Neuronal stem cell (in vitro differentiated cells): ENCODE results near the gene MMP25.

Experiments
- DNase-seq: peaks from one replicate; pipeline ENCODE4 v3.0.0-alpha.2; 2013; ENCODE audit warnings: low spot score
- H2AFZ ChIP-seq: one replicate; pipeline ENCODE4 v1.6.1; 2013; ENCODE audit warnings: mild to moderate bottlenecking, low read length, inconsistent platforms
- H2AK5ac ChIP-seq: 2 replicates; pipeline ENCODE4 v1.6.1; 2013; ENCODE audit warnings: low read depth, mild to moderate bottlenecking, inconsistent platforms, low read length, moderate library complexity, mixed read lengths
- H2BK120ac ChIP-seq: 2 replicates; pipeline ENCODE4 v1.6.1; 2013; ENCODE audit warnings: low read depth, mild to moderate bottlenecking, inconsistent platforms, low read length, moderate library complexity, mixed read lengths
- H2BK12ac ChIP-seq: one replicate; pipeline ENCODE4 v1.6.1; 2013; ENCODE audit warnings: low read length, inconsistent platforms
- H2BK15ac ChIP-seq: 2 replicates; pipeline ENCODE4 v1.6.1; 2013; ENCODE audit warnings: mild to moderate bottlenecking, low read length, inconsistent platforms, mixed read lengths
- H2BK5ac ChIP-seq: one replicate; pipeline ENCODE4 v1.6.1; 2013; ENCODE audit warnings: inconsistent platforms, mild to moderate bottlenecking, low read length, moderate library complexity
- H3K14ac ChIP-seq: one replicate; pipeline ENCODE4 v1.6.1; 2013; ENCODE audit warnings: low read length, inconsistent platforms
- H3K18ac ChIP-seq: 2 replicates; pipeline ENCODE4 v1.6.1; 2013; ENCODE audit warnings: low read length, inconsistent platforms
- H3K23ac ChIP-seq: 2 replicates; pipeline ENCODE4 v1.6.1; 2013; ENCODE audit warnings: low read depth, mild to moderate bottlenecking, mixed read lengths, low read length, inconsistent platforms; ENCODE audit not compliant: poor library complexity
- H3K27ac ChIP-seq: replicated peaks from 3 replicates; pipeline ENCODE4 v1.5.1; 2013; ENCODE audit warnings: low read length, inconsistent platforms
- H3K27me3 ChIP-seq, 3 experiments: 2 replicates each; pipeline ENCODE4 v1.6.1; 2013; ENCODE audit warnings: low read length in 3 of 3, mild to moderate bottlenecking in 2 of 3, inconsistent platforms in 1 of 3, low read depth in 1 of 3, mixed read lengths in 1 of 3, moderate library complexity in 1 of 3; ENCODE audit not compliant: control insufficient read depth in 3 of 3, insufficient read depth in 3 of 3
- H3K36me3 ChIP-seq, 2 donors: replicated peaks in 1 of 2; 2 replicates each; pipeline ENCODE4 v1.6.1; 2013; ENCODE audit warnings: low read length in 2 of 2; ENCODE audit not compliant: control insufficient read depth in 2 of 2, insufficient read depth in 2 of 2
- H3K4ac ChIP-seq: 2 replicates; pipeline ENCODE4 v1.6.1; 2013; ENCODE audit warnings: inconsistent platforms, mild to moderate bottlenecking, low read length, moderate library complexity
- H3K4me1 ChIP-seq, 2 donors: 1 replicate in 1 of 2; 2 replicates in 1 of 2; pipeline ENCODE4 v1.6.1; 2013; ENCODE audit warnings: low read length in 2 of 2, low read depth in 1 of 2; ENCODE audit not compliant: control insufficient read depth in 2 of 2, insufficient read depth in 1 of 2
- H3K4me2 ChIP-seq: one replicate; pipeline ENCODE4 v1.6.1; 2013; ENCODE audit warnings: mild to moderate bottlenecking, low read length, inconsistent platforms; ENCODE audit not compliant: insufficient read depth, poor library complexity, severe bottlenecking
- H3K4me3 ChIP-seq, 2 donors: 2 replicates each; pipeline ENCODE4 v1.5.1; 2013; ENCODE audit warnings: low read length in 2 of 2, mild to moderate bottlenecking in 2 of 2, inconsistent platforms in 1 of 2, moderate library complexity in 1 of 2
- H3K79me1 ChIP-seq: one replicate; pipeline ENCODE4 v1.6.1; 2013; ENCODE audit warnings: low read depth, mild to moderate bottlenecking, inconsistent platforms, low read length, moderate library complexity
- H3K9ac ChIP-seq: one replicate; pipeline ENCODE4 v1.6.1; 2013; ENCODE audit warnings: mild to moderate bottlenecking, low read depth, low read length, inconsistent platforms; ENCODE audit not compliant: poor library complexity
- H3K9me3 ChIP-seq, 2 donors: replicated peaks in 1 of 2; 2 replicates each; pipeline versions ENCODE3 to v1.6.1; 2013; ENCODE audit warnings: low read length in 2 of 2, mild to moderate bottlenecking in 2 of 2, inconsistent platforms in 1 of 2, low read depth in 1 of 2, mixed read lengths in 1 of 2, moderate library complexity in 1 of 2; ENCODE audit not compliant: control insufficient read depth in 2 of 2, insufficient read depth in 1 of 2
- H4K8ac ChIP-seq: one replicate; pipeline ENCODE4 v1.6.1; 2013; ENCODE audit warnings: low read depth, mild to moderate bottlenecking, inconsistent platforms, low read length, moderate library complexity
- H4K91ac ChIP-seq: one replicate; pipeline ENCODE4 v1.6.1; 2013; ENCODE audit warnings: low read length, low read depth, mild to moderate bottlenecking, inconsistent platforms; ENCODE audit not compliant: poor library complexity
- WGBS, 2 donors: extraction: QIAGEN DNeasy Blood & Tissue Kit; methylation state at CpG; one replicate each; pipeline ENCODE4 v1.1.7; 2013; ENCODE audit warnings: missing lambda C conversion rate in 2 of 2, mixed read lengths in 1 of 2; ENCODE audit not compliant: insufficient read length in 2 of 2, insufficient replicate concordance in 1 of 2; ENCODE audit errors: extremely low coverage in 2 of 2; 5-methylcytosine and 5-hydroxymethylcytosine counted together

Gene MMP25

DNA sequence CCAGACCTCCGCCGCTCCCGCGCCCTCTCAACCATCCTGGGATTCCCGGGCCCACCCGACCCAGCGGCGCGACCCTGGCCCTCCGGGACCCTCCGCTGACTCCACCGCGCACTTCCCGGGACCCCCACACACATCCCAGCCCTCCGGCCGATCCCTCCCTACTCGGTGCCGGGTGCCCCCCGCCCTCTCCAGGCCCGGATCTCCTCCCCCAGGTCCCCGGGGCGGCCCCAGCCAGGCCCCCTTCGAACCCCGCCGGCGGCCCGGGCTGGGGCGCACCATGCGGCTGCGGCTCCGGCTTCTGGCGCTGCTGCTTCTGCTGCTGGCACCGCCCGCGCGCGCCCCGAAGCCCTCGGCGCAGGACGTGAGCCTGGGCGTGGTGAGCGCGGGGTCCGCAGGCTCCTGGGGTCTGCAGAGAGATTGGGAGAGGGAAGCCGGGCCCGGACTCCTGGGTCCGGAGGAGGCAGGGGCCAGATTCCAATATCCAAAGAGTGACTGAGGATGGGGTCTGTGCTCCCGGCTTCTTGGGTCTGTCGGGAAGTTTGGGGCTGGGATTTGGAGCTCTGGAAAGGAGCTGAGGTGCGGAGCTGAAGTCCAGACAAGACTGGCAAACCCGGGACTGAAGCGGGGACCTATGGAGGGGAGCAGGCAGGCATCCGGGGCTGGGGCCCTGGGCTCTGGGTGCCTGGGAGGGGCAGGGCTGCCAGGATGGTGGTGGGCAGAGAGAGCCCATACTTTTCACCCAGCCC, 453 bp downstream of the MMP25 start:
- Histone ChIP-seq H3K9ac (no peak overlapping the region), H3K23ac (peak overlapping the region; percentile 85), H3K18ac (peak overlapping the region; percentile 83), H4K8ac (no peak overlapping the region), H3K4me3 (peak overlapping the region; percentile 49 to 64), H3K27ac (no peak overlapping the region), H3K4me1 (peaks cover 0 to 1% of the 10 kb centered on the region in 2 donors), H2BK12ac (no peak overlapping the region), H2AK5ac (peak overlapping the region; percentile 92), H2BK5ac (peak overlapping the region; percentile 29), H3K14ac (no peak overlapping the region), H2AFZ (peak overlapping the region; percentile 99), H3K9me3 (peaks cover 0 to 2% of the 10 kb centered on the region in 2 donors), H3K79me1 (peaks cover 1% of the 10 kb centered on the region), H2BK120ac (no peak overlapping the region), H3K4ac (no peak overlapping the region), H3K36me3 (no peaks in the 10 kb centered on the region), H3K27me3 (peaks cover 14 to 67% (median 28%) of the 10 kb centered on the region in 3 experiments), H4K91ac (no peak overlapping the region), H2BK15ac (peak overlapping the region; percentile 37), H3K4me2 (peak overlapping the region; percentile 89)
- no peak for DNase-seq
- WGBS, 2 donors, result no CpG with 5 or more reads among the region's 54 CpGs

DNA sequence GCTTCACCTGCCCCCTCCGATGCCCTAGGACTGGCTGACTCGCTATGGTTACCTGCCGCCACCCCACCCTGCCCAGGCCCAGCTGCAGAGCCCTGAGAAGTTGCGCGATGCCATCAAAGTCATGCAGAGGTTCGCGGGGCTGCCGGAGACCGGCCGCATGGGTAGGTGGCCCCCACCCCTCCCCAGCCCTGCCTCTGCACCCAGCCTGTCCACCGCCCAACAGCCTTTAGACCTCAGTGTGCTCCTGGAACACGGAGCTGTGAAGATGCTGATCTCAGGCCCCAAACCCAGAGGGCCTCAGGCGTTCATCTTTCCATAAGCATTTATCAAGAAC, 993 bp downstream of the MMP25 start:
- H3K36me3 ChIP-seq, result no peaks in the 10 kb centered on the region

DNA sequence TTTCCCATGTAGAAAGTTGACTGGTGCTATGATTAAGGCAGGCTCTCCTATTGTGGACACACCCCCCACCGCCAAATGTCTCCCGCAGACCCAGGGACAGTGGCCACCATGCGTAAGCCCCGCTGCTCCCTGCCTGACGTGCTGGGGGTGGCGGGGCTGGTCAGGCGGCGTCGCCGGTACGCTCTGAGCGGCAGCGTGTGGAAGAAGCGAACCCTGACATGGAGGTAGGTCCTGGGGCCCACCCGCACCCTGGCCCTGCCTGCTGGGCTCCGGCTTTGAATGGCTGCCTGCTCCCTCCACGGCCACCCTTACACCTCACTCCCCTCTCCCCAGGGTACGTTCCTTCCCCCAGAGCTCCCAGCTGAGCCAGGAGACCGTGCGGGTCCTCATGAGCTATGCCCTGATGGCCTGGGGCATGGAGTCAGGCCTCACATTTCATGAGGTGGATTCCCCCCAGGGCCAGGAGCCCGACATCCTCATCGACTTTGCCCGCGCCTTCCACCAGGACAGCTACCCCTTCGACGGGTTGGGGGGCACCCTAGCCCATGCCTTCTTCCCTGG, 3.6 kb downstream of the MMP25 start:
- H2AFZ ChIP-seq, result no peak overlapping the region
- H3K4me1 ChIP-seq, result peaks cover 0 to 1% of the 10 kb centered on the region in 2 donors
- H3K14ac ChIP-seq, result peak overlapping the region; percentile 82
- H3K9me3 ChIP-seq, result peaks cover 0 to 2% of the 10 kb centered on the region in 2 donors
- peak overlapping the region; percentile 57 for H3K18ac ChIP-seq
- H3K27me3 ChIP-seq, result peaks cover 11 to 48% (median 28%) of the 10 kb centered on the region in 3 experiments
- H2BK120ac ChIP-seq, result peak overlapping the region; percentile 81
- peaks cover 1% of the 10 kb centered on the region for H3K79me1 ChIP-seq
- peaks cover 6 to 7% of the 10 kb centered on the region in 2 donors for H3K36me3 ChIP-seq
- H2BK12ac ChIP-seq, result peak overlapping the region; percentile 41
- H2BK15ac ChIP-seq, result no peak overlapping the region
- H2AK5ac ChIP-seq, result no peak overlapping the region
- no peak for DNase-seq
- no peak overlapping the region for H4K91ac ChIP-seq
- H3K27ac ChIP-seq, result no peak overlapping the region
- no peak overlapping the region for H3K4me3 ChIP-seq
- H3K4ac ChIP-seq, result no peak overlapping the region
- no peak overlapping the region for H3K4me2 ChIP-seq
- H3K23ac ChIP-seq, result peak overlapping the region; percentile 80
- no peak overlapping the region for H4K8ac ChIP-seq
- H2BK5ac ChIP-seq, result peak overlapping the region; percentile 53
- no CpG with 5 or more reads among the region's 26 CpGs for WGBS, 2 donors
- no peak overlapping the region for H3K9ac ChIP-seq

More for the DNA sequence above, 993 bp downstream of the MMP25 start:
- Histone ChIP-seq H2BK12ac (no peak overlapping the region), H3K4me3 (peak overlapping the region in 1 of 2 donors; percentile 49), H3K23ac (peak overlapping the region; percentile 85), H2BK15ac (peak overlapping the region; percentile 37), H3K4me1 (peaks cover 0 to 1% of the 10 kb centered on the region in 2 donors), H4K8ac (no peak overlapping the region), H3K4ac (no peak overlapping the region), H3K9me3 (peaks cover 0 to 2% of the 10 kb centered on the region in 2 donors), H3K14ac (no peak overlapping the region), H2BK5ac (peak overlapping the region; percentile 29), H2BK120ac (no peak overlapping the region), H3K9ac (no peak overlapping the region), H3K18ac (peak overlapping the region; percentile 71), H4K91ac (no peak overlapping the region), H3K27ac (no peak overlapping the region), H2AFZ (no peak overlapping the region), H3K4me2 (no peak overlapping the region), H3K79me1 (peaks cover 1% of the 10 kb centered on the region), H3K27me3 (peaks cover 14 to 67% (median 28%) of the 10 kb centered on the region in 3 experiments), H2AK5ac (peak overlapping the region; percentile 92)
- WGBS, 2 donors, result no CpG with 5 or more reads among the region's 13 CpGs
- no peak for DNase-seq

DNA sequence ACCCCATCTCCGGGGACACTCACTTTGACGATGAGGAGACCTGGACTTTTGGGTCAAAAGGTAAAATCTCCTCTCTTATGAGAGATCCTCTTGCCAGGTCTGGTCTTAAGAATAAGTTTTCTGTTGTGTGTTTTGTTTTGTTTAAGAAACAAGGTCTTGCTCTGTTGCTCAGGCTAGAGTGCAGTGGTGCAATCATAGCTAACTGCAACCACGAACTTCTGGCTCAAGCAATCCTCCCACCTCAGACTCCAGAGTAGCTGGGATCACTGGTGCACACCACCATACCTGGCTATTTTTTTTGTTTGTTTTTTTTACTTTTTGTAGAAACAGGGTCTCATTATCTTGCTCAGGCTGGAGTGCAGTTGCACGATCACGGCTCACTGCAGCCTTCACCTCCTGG, 4.1 kb downstream of the MMP25 start:
- Histone ChIP-seq H3K4ac (no peak overlapping the region), H4K8ac (no peak overlapping the region), H2BK15ac (no peak overlapping the region), H3K18ac (no peak overlapping the region), H2BK5ac (no peak overlapping the region), H2AK5ac (no peak overlapping the region), H4K91ac (no peak overlapping the region), H3K79me1 (peaks cover 1% of the 10 kb centered on the region), H2BK120ac (no peak overlapping the region), H3K27me3 (peaks cover 11 to 44% (median 28%) of the 10 kb centered on the region in 3 experiments), H3K4me1 (no peaks in the 10 kb centered on the region), H3K4me3 (no peak overlapping the region), H3K23ac (no peak overlapping the region), H3K9me3 (peaks cover 0 to 2% of the 10 kb centered on the region in 2 donors), H2AFZ (no peak overlapping the region), H2BK12ac (no peak overlapping the region), H3K14ac (peak overlapping the region; percentile 38), H3K27ac (no peak overlapping the region), H3K9ac (no peak overlapping the region), H3K4me2 (no peak overlapping the region), H3K36me3 (peaks cover 7 to 11% of the 10 kb centered on the region in 2 donors)
- no peak for DNase-seq
- no CpG with 5 or more reads among the region's 5 CpGs for WGBS, 2 donors
